Fibroblast of skin of left quadriceps (primary cell): ENCODE results near the gene TOMM40.

ENCODE experiments used
- DNase-seq, 2 experiments: peaks; one replicate each; pipeline ENCODE4 v3.0.0-alpha.2; 2013; ENCODE audit warnings: low read depth in 2 of 2

Gene TOMM40

GRCh38 chr19:44927746-44928145, 36.7 kb downstream of the TOMM40 start:
- DNase-seq = peak; percentile 24 to 34

- no peak for DNase-seq
These were observed 39.0 kb downstream of the TOMM40 start for GRCh38 chr19:44930088-44930487.

GRCh38 chr19:44931541-44931940, 40.5 kb downstream of the TOMM40 start:
- DNase-seq = no peak

GRCh38 chr19:44939668-44940067, 48.6 kb downstream of the TOMM40 start:
- no peak for DNase-seq

GRCh38 chr19:44942067-44942571, 51.1 kb downstream of the TOMM40 start, which contains the start of gene APOC4:
APOC4 (plus strand) TSS chr19:44942237; CDS start chr19:44942278, 41 bp downstream.
- no peak for DNase-seq

GRCh38 chr19:44943801-44944249, 52.8 kb downstream of the TOMM40 start:
- DNase-seq = no peak

- no peak for DNase-seq
These were observed 56.1 kb downstream of the TOMM40 start for GRCh38 chr19:44947041-44947581.

GRCh38 chr19:44948237-44948636, 57.2 kb downstream of the TOMM40 start:
- DNase-seq = no peak

GRCh38 chr19:44948763-44949374, 57.8 kb downstream of the TOMM40 start:
- DNase-seq = no peak

- no peak for DNase-seq
These were observed 58.5 kb downstream of the TOMM40 start for GRCh38 chr19:44949550-44949949.

- DNase-seq = peak; percentile 57 to 63
These were observed 60.4 kb downstream of the TOMM40 start for GRCh38 chr19:44951179-44952159.
